HG03378 (cell line): Measurements from ENCODE around the gene TRIM45.
"Not testable (repeated sequence)": the region's sequence is repeated elsewhere in the genome, so short reads cannot be mapped to it uniquely, and the experiment has no call there.

Experiments used
- ATAC-seq: cut with Tn5 transposase; IDR thresholded peaks from one replicate; pipeline ENCODE4 v1.9.1; 2021; ENCODE audit warnings: mild to moderate bottlenecking, moderate library complexity; ENCODE audit not compliant: unreplicated experiment

The TRIM45 gene, protein sequence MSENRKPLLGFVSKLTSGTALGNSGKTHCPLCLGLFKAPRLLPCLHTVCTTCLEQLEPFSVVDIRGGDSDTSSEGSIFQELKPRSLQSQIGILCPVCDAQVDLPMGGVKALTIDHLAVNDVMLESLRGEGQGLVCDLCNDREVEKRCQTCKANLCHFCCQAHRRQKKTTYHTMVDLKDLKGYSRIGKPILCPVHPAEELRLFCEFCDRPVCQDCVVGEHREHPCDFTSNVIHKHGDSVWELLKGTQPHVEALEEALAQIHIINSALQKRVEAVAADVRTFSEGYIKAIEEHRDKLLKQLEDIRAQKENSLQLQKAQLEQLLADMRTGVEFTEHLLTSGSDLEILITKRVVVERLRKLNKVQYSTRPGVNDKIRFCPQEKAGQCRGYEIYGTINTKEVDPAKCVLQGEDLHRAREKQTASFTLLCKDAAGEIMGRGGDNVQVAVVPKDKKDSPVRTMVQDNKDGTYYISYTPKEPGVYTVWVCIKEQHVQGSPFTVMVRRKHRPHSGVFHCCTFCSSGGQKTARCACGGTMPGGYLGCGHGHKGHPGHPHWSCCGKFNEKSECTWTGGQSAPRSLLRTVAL

DNA sequence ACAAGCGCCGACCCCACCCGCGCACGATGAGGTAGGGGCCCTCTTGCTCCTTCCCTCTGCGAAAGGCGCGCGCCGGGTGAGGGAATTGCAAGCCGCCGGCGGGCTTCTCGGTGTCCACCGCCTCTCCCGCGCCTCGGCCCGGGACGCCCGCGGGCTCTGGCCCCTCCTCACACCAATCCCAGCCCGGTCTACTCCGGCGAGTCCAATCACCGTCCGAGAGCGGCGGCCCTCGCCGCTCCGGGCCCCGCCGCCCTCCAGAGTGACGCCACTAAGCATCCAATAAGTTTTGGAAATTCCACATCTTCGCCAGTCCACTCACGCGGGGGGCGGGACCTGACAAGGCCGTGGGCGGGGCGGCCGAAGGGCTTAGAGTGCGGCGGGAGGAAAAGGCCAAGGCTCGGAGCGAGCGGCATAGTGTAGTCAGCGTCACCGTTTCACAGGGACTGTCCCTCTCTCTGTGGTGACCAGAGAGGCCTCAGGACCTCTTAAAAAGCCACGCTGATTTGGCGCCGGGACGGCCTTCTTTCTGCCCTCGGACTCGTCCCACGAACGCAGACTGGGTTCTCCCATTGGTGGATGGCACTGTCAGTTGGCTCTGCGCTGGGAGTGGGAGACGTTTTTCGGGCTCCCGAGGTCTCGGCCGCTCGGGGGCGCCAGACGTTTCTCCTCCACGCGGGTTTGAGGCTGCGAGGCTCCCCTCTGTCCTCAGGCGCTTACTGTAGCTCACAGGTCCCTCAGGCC, at the start of gene TRIM45:
TSS of gene TRIM45 (minus strand) at position 161 of the 741 bp plus-strand sequence. CDS start 548 bp downstream, outside the sequence.
- peak; percentile 84 for ATAC-seq

DNA sequence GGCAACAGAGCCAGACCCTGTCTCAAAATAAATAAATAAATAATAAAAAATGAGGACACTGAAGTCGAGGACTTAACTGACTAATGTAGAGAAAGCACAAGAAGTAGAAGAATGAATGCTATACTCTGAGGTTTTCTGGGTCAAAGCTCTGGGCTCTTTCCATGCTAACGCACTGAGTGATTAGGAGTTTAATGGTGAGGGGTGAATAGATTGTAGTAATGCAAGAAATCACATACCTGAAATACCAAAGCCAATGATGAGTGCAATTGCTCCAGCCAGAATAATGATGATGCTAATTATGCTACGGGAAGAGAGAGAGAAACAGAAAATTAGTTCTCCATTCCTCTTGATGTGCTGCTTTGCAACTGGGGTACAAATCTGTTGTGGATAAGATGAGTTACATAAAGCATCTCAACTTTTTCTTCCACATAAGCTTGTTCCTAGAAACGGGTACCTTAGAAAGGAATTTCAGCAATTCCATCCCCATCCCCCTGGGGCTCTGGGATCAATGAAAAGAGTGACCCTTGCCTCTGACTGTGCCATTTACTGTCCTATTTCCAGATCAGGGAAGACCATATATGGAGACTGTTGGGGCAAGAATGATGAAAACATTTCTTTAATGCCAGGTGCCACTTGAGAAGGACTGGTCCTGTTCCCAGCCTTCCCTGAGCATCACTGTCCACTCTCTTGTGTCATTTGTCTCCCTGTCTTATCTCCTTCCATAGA, 48.5 kb upstream of the TRIM45 start:
- ATAC-seq, result no peak

DNA sequence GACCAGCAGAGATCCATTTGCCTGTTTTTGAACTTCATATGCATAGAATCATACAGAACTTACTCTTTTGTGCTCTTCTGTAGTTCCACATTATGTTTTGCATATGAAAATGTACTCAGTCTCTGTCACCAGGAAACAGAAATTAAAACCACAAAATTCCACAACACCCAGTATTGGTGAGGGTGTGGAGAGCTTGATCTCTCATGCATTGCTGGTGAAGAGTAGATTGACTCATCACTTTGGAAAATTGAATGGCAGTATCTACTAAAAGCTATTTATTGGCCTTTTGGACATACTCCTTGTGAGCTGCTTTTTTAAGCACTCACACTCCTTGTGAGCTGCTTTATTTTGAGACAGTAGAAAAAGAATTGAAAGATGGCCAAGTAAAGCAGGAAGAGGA, 45.9 kb upstream of the TRIM45 start:
- no peak for ATAC-seq

DNA sequence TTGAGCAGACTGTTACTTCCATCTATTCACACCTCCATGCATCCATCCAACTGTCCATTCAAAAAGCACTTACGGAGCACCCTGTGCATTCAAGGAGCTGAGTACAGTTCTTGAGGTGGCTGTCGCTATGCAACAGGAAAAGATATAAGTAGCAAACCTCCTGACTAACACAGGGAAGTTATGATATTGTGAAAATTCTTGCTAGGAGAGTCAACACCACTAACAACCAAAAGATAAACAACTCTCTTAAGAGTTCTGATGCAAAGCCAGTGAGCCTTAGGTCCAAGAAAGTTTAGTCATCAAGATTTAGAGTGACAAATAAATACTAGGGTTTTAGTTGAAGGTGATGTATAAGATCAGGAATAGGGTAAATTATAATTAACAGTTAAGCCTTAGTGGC, 44.5 kb upstream of the TRIM45 start:
- ATAC-seq, result no peak

DNA sequence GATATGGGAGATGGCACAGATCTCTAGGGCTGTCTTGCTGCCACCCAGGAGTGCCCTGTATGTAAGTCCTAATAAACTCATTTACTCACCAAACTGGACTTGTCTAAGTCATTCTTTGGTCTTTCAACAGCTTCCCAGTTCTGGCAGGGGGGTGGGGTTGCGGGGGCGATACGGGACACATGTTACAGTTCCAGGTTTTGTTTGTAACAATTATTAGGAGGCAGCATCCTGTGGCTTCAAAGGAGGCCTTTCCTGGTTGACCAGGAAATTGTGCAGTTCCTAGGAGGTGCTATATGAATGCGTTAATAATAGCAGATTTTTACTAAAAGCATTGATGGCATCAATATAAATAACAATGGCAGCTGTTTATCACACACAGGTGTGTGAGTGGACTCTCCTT, 42.7 kb upstream of the TRIM45 start:
- no peak for ATAC-seq

DNA sequence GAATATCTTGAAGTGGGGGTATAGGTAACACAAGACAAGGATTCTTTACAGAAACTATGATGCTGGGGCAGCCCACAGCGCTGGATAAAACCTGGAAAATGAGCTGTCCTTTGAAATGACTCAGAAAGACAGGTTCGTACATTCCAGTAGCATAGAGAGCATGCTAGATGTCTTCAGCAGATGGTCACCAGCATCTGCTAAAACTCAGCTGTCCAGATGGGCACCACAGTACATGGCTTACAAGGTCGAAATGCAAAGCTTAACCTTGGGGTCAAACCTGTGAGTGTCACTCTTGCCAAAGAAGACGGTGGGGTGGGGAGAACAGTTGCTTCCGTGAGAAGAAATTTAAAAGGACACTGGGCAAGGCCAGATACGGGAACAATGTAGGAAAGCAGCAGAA, 41.3 kb upstream of the TRIM45 start:
- no peak for ATAC-seq

DNA sequence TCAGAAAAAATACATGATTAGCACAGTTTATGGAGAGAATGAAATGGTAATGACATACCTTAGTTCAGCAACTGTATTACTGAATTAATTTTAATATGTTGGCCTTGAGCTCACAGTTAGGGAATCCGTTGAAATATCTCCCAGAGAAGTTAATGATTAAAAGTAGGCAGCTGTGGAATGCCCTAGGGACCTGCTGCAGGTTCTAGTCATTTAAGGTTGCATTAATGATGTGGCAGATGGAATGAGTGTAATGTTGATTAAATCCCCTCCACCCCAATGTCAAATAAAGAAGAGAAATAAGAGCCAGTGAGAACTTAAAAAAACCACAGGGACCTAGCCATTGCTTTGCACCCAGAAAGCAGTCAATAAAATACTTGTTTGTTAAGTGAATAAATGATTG, 40.3 kb upstream of the TRIM45 start:
- no peak for ATAC-seq

DNA sequence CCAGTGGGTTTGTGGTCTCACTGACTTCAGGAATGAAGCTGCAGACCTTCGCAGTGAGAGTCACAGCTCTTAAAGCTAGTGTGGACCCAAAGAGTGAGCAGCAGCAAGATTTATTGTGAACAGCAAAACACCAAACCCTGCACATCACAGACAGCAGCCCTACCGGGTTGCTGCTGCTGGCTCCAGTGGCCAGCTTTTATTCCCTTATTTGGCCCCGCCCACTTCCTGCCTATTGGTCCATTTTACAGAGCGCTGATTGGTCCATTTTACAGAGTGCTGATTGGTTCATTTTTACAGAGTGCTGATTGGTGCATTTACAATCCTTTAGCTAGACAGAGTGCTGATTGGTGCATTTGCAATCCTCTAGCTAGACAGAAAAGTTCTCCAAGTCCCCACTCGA, 29.8 kb upstream of the TRIM45 start:
- not testable (repeated sequence) for ATAC-seq

DNA sequence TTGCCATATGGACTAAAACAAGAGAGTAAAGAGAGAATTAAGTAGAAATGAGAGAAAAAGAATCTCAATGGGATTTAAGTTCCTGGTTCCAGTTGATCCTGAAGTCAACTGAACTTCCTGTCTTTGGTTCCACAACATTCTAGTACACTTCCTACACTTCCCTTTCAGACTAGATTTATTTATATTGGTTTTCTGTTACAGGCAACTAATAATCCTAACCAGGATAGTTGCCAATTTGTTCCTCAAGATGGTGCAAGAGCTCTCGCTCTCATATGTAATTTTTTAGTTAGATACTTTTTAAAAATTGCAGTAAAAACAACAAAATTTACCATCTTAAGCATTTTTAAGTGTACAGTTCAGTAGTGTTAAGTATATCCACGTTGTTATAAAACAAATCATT, 28.8 kb upstream of the TRIM45 start:
- ATAC-seq, result no peak

DNA sequence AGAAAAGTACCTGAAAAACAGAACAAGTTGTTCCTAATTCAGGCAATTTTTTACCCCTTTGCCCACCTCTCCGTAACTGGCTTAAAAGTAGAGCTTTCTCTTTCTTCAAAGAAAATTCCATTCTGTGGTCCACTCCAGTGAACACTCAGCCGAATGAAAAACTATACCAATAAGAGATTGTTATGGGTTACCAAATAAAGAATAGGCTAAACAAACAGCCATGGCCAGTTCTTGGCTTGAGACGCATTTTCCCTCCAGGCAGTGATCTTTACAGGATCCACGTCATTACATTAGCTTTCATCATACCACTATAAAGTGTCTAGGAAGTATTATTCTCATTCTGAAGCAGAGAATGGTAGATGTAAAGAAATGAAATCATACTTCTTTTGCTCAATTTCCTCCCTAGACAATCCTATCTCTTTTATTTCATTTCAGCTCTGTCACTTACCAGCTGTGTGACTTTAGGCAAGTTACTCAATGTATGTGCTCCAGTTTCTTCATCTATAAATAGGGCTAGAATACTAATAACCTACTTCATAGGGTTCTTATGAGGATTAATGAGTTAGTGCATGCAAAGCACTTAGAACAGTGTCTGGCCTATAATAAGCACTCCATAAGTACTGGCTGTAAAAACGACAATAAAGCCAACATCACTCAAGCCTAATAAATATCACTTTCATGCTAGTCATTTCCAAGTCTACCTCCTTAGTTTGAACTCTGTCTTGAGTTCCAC, 26.5 kb upstream of the TRIM45 start:
- no peak for ATAC-seq

DNA sequence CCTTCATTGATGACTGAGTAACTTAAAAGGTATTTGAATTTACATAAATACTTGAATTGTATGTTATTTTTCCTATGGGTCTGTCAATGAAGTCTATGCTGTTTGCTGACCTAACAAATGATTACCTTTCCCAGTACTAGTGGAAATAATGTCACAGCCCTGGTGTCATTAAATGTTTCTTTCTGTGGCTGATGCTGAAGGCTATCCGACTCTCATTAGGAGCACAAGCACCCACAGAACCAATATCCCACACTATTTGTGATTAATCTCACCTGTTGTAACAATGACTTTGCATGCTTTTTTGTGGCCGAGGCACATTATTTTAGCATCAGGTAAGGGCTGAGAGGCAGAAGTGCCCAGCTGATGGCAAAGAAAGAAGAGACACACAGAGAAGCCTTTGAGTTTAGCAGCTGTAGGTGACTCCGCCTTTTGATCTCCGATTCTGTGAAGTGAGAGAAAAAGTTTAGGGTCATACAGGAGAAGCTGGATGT, 25.8 kb upstream of the TRIM45 start:
- no peak for ATAC-seq

DNA sequence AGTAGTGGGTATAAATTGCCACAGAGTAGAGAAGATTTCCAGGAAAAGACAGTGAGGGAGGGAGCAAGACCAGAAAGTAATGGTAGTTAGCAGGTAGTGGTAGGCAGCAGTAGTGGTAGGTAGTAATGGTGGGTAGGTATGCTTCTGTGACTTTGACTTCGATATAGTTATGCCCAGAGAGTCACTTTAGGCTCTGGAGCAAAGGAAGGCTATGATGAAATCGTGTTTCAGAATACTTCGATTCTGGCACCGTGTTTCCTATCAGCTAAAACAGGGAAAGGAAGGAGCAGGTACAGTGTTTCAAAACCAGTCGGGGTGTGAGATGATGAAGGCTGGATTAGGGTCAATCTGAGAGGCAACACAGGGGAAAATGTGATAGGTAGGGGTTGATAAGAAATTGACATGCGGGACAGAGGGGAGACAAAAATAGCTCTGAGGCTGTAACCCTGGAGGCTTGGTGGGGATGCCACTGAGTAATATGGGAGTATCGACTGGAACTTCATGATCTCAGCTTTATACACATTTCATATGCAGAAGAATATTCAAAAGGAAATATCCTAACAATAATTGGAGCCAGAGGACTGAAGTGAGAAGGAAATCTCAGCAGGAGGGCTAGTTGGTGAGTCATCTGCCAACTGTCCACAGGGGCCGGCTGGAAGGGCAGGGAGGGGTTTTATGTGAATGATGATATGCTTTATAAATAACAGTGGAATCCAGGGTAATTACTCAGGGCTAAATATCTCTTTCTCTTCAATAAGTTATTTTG, 25.2 kb upstream of the TRIM45 start:
- ATAC-seq, result no peak

DNA sequence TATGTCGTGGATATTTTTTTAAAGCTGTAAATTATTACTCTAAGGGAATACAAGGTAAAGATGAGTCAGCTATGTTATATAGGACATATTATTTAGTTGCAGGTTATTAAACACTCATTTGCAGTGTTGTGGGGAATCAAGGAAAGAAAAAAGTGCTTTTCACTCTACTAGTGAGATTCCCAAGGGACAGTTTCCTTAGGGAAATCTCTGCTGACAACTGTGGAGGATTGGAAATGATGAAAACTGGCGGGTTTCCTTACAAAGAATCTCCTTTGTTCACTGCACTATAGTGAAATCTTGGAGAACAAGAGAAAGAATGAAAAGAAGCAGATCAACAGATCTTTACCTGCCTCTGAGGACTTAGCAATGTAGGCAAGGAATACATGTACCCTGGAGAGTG, 24.5 kb upstream of the TRIM45 start:
- no peak for ATAC-seq

DNA sequence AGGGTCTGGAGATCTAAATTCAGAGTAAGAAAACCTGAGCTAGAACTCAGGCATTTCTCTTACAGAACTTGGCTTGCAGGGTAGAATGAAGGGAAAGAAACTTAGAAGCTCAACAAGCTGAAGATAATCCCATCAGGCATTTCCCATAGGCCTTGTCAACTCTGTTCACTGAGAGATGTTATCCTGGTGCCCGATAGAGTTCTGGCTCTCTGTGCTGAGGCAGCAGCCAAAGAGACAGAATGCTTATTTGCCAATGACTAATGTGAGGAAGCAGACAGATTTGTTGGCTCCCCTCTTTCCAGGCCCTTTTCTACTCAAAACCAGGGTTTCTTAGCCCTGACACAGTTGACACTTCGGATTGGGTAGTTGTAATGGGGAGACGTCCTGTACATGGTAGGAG, 22.3 kb upstream of the TRIM45 start:
- ATAC-seq, result no peak

DNA sequence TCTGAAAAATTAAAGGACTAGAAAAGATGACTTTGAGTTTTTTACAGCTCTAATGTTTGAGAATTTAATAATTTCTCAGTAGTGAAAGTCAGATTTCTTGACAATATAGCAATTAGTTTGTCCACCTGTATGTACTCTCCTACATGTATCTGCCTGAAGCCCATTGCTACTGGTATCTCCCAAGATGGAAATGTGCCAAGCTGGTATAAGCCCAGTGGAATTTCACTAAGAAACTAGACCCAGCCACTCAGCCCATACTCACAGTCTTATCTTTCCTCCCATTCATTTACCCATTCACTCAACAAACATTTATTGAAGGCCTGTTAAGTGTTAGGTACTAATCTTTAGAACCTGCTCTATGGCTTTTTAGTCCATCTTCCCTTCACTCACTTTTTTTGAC, 21.6 kb upstream of the TRIM45 start:
- no peak for ATAC-seq

DNA sequence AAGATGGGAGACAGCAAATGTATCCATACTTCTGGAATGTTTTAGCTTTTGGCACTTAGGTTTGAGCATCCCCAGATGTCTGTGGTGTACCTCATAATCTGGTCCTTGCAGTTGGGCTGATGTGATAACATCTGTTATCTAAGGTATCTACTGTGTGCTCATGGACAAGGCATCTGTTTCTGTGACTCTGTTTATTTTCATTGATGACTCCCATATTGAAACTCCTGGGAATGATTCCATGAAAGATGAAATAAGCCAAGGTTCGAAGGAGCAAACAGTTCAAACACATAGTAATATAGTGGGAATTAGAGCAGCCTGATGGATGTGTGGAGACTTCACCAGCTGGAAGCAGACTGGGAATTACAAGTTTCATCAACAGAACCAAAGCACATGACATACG, 20.7 kb upstream of the TRIM45 start:
- ATAC-seq, result no peak

DNA sequence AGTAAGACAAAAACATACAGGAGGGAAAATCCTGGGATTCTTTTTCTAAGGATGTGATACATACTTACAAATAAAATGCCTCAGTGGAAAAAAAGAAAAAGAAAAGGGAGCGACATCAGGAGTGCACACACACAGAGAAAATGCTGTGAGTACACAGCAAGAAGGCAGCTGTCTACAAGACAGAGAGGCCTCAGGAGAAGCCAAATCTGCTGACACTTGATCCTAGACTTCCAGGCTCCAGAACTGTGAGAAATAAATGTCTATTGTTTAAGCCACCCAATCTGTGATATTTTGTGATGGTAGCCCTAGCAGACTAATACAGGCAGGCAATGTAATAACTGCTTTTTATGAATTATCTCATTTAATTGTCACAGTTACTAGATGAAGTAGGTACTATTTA, 17.0 kb upstream of the TRIM45 start:
- no peak for ATAC-seq

DNA sequence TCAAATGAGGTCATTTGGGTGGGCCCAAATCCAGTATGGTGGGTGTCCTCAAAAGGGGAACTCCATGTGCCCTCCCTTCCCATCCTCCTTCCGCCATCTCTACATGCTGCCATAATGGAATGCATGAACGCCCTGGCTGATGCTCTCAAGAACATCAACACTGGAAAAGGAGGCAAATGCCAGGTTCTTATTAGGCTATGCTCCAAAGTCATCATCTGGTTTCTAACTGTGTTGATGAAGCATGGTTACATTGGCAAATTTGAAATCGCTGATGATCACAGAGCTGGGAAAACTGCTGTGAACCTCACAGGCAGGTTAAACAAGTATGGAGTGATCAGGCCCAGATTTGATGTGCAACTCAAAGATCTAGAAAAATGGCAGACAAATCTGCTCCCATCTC, 16.6 kb upstream of the TRIM45 start:
- no peak for ATAC-seq

DNA sequence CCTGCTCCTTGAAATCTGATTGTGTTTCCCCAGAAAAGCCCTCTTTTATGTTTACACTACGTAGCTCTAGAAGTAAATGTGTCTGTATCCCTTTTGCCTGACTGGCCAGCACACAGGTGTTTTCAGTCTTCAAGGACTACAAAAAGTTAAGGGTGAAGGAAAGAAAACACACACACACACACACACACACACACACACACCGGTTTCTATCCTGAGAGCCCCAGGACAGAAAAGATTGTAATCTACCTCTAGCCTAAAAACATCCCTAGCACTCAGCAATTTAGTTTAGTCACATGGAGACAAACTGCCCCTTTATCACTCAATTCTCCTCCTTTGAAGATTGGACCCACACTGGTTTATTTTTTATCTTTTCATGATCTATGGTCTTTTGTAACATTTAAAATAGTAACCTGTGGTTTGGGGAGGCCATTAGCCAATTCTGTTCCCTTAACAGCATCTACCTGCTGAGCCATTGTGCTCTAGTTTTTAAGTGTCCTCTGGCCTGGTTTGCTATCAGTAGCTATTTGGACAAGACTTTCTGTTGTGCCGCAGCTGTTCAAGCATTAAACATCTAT, 15.8 kb upstream of the TRIM45 start:
- ATAC-seq, result no peak
